ENCODE results near the gene CEP85L. TPM values are rescaled to one million over a fixed set of nuclear protein-coding genes. Genes with fewer than 3 reads are reported as not detected.

Gene CEP85L
- total and polyA plus RNA-seq, 2 experiments from 2014 or later: 9.1 to 10.1 TPM

- TF ChIP-seq ZNF462 (CRISPR knock-in tag; IDR thresholded peaks at IDR 0.05) (no peak), ZNF331 (CRISPR knock-in tag; IDR thresholded peaks at IDR 0.05; ENCODE audit: low read depth) (no peak), CREB1 (CRISPR knock-in tag; IDR thresholded peaks at IDR 0.05; ENCODE audit: low read depth) (no peak), JUNB (IDR thresholded peaks at IDR 0.05; ENCODE audit: unreplicated experiment) (no peak), ZNF114 (CRISPR knock-in tag; IDR thresholded peaks at IDR 0.05) (no peak), EZH2phosphoT487 (IDR thresholded peaks at IDR 0.05; ENCODE audit: unreplicated experiment) (no peak), NANOG (IDR thresholded peaks at IDR 0.05; ENCODE audit: borderline replicate concordance) (no peak)
Observed at GRCh38 chr6:118451839-118452238, 199.6 kb downstream of the CEP85L start (continued).

GRCh38 chr6:118444796-118445195, 206.6 kb downstream of the CEP85L start:
- H3F3A ChIP-seq (replicated peaks; ENCODE audit: low read depth): no peaks in the 10 kb centered on the region
- 0 out of 2 replicates have a peak, but pooled peaks cover 17% of the 10 kb centered on the region for H3K36me3 ChIP-seq (ENCODE audit: insufficient read depth)
- DNase-seq (ENCODE audit: low spot score): no peak
- H3K27ac ChIP-seq (ENCODE audit: low read depth): no peak overlapping the region
- H3K4me2 ChIP-seq: no peak overlapping the region
- no peaks in the 10 kb centered on the region for H3K4me1 ChIP-seq (ENCODE audit: insufficient read depth)
- no peaks in the 10 kb centered on the region for H3K4me1 Mint-ChIP-seq
- no peak overlapping the region for H3K4me3 Mint-ChIP-seq
- no peaks in the 10 kb centered on the region for H4K20me1 ChIP-seq (replicated peaks; ENCODE audit: insufficient read depth)
- peaks cover 39% of the 10 kb centered on the region for H3K9me3 Mint-ChIP-seq
- H3K27ac Mint-ChIP-seq: no peak overlapping the region
- ATAC-seq: no peak
- H3K9me2 ChIP-seq (ENCODE audit: insufficient read depth): 0 out of 2 replicates have a peak, but pooled peaks cover 3% of the 10 kb centered on the region
- peaks cover 8% of the 10 kb centered on the region; the same call in 2 of the 3 replicates for H3K36me3 Mint-ChIP-seq (ENCODE audit: low read depth)
- H3K27me3 ChIP-seq (ENCODE audit: insufficient read depth): no peaks in the 10 kb centered on the region
- H3K27me3 Mint-ChIP-seq (ENCODE audit: insufficient read depth, low read depth, poor library complexity): no peaks in the 10 kb centered on the region
- no peak overlapping the region for H2AFZ ChIP-seq
- no peaks in the 10 kb centered on the region for H3K79me2 ChIP-seq (replicated peaks; ENCODE audit: insufficient read depth)
- no peak overlapping the region for H3K4me3 ChIP-seq
- TF ChIP-seq CREB1 (CRISPR knock-in tag; IDR thresholded peaks at IDR 0.05; ENCODE audit: low read depth) (no peak), STAT1 (IDR thresholded peaks at IDR 0.05; ENCODE audit: unreplicated experiment) (no peak), POLR2AphosphoS5 (IDR thresholded peaks at IDR 0.05; ENCODE audit: low read depth) (no peak), ZNF114 (CRISPR knock-in tag; IDR thresholded peaks at IDR 0.05) (no peak), EZH2phosphoT487 (IDR thresholded peaks at IDR 0.05; ENCODE audit: unreplicated experiment) (no peak), ETS1 (IDR thresholded peaks at IDR 0.05) (no peak), REST (IDR thresholded peaks at IDR 0.05; ENCODE audit: unreplicated experiment) (no peak), JUNB (IDR thresholded peaks at IDR 0.05; ENCODE audit: unreplicated experiment) (no peak), ZNF331 (CRISPR knock-in tag; IDR thresholded peaks at IDR 0.05; ENCODE audit: low read depth) (no peak)
